HCT116 (cell line): Measurements from ENCODE around the gene PEMT. TPM values are rescaled to one million over a fixed set of nuclear protein-coding genes. Genes with fewer than 3 reads are reported as not detected.

Experiments
- ATAC-seq: fragments of 200-7000 bp; cut with Tn5 transposase; 2 replicates; pipeline ENCODE4 v1.9.1; 2020; ENCODE audit warnings: mild to moderate bottlenecking, moderate library complexity
- BruUV-seq: library from RNA; stranded (reverse); fragments of 400-500 nt; replicated peaks from 2 replicates; lab custom pipeline; 2021; lab: Mats Ljungman, UMichigan
- CTCF ChIA-PET: fragments of 300-600 bp; sonication (Branson Sonifier 250); formaldehyde crosslinking; loops from one replicate; lab custom pipeline; 2021; ENCODE audit warnings: antibody characterized with exemption; lab: Charles Lee
- POLR2A ChIA-PET: fragments of 300-600, 350-600 bp; sonication (Branson Sonifier 250); formaldehyde crosslinking; loops from one replicate; lab custom pipeline; 2021; ENCODE audit warnings: antibody characterized with exemption; lab: Charles Lee
- RAD21 ChIA-PET, 2 experiments: fragments of 300-600 bp; sonication (Branson Sonifier 250); formaldehyde crosslinking; loops; one replicate each; lab custom pipeline; 2023; ENCODE audit warnings: low total read pairs in 2 of 2; ENCODE audit not compliant: uncharacterized antibody in 2 of 2, unreplicated experiment in 2 of 2, low non-redundant PET in 1 of 2; lab: Charles Lee
- DNase-seq: peaks from one replicate; pipeline ENCODE4 v3.0.0-alpha.2; 2010; ENCODE audit warnings: low read depth, low spot score
- H2AFZ ChIP-seq: fragments of 200-600 bp; shearing (Covaris generic), sonication (generic); 2 replicates; pipeline ENCODE4 v1.6.1; 2017; ENCODE audit warnings: low read depth, mixed run types, mixed read lengths, antibody characterized with exemption, low read length; ENCODE audit not compliant: poor library complexity, severe bottlenecking
- H3K27ac ChIP-seq: 2 replicates; pipeline ENCODE4 v1.5.1; 2012; ENCODE audit warnings: low read depth, low read length
- H3K27me3 ChIP-seq: fragments of 200-600 bp; sonication (generic); 2 replicates; pipeline ENCODE4 v1.6.1; 2016; ENCODE audit warnings: mixed run types, low read length, mixed read lengths; ENCODE audit not compliant: insufficient read depth
- H3K36me3 ChIP-seq, 2 experiments: fragments of 200-500 bp in 1 of 2; fragments of 200-600 bp in 1 of 2; sonication (Bioruptor generic) in 1 of 2; sonication (generic) in 1 of 2; 2 replicates each; pipeline versions ENCODE4 v1.5.1 to v1.6.1; 2014 to 2016; ENCODE audit warnings: low read length in 2 of 2, inconsistent platforms in 1 of 2, mixed read lengths in 1 of 2, mixed run types in 1 of 2; ENCODE audit not compliant: insufficient read depth in 2 of 2, control insufficient read depth in 1 of 2
- H3K4me1 ChIP-seq, 2 experiments: fragments of 200-600 bp in 1 of 2; sonication (generic) in 1 of 2; 2 replicates each; pipeline versions ENCODE4 v1.5.1 to v1.6.1; 2012 to 2017; ENCODE audit warnings: low read length in 2 of 2, inconsistent platforms in 1 of 2, mild to moderate bottlenecking in 1 of 2, mixed read lengths in 1 of 2, mixed run types in 1 of 2, moderate library complexity in 1 of 2; ENCODE audit not compliant: insufficient read depth in 2 of 2, control insufficient read depth in 1 of 2
- H3K4me2 ChIP-seq: fragments of 200-600 bp; sonication (generic); 2 replicates; pipeline ENCODE4 v1.6.1; 2017; ENCODE audit warnings: mixed run types, low read length, mixed read lengths
- H3K4me3 ChIP-seq, 2 experiments: fragments of 200-600 bp in 1 of 2; sonication (generic) in 1 of 2; replicated peaks in 1 of 2; 2 replicates each; pipeline ENCODE4 v1.5.1; 2011 to 2016; ENCODE audit warnings: low read length in 2 of 2, control low read depth in 1 of 2, low read depth in 1 of 2, mild to moderate bottlenecking in 1 of 2, mixed read lengths in 1 of 2, mixed run types in 1 of 2
- H3K79me2 ChIP-seq: fragments of 200-600 bp; sonication (generic); 2 replicates; pipeline ENCODE4 v1.6.1; 2017; ENCODE audit warnings: mild to moderate bottlenecking, mixed run types, low read length, moderate library complexity, mixed read lengths; ENCODE audit not compliant: insufficient read depth
- H3K9ac ChIP-seq: fragments of 200-600 bp; sonication (generic); 2 replicates; pipeline ENCODE4 v1.6.1; 2016; ENCODE audit warnings: low read length, mixed read lengths
- H3K9me2 ChIP-seq: fragments of 200-600 bp; sonication (generic), shearing (Covaris generic); 2 replicates; pipeline ENCODE4 v1.6.1; 2017; ENCODE audit warnings: mixed run types, mild to moderate bottlenecking, moderate library complexity; ENCODE audit not compliant: insufficient read depth
- H3K9me3 ChIP-seq, 2 experiments: fragments of 200-500 bp in 1 of 2; fragments of 200-600 bp in 1 of 2; sonication (Bioruptor generic) in 1 of 2; sonication (generic) in 1 of 2; 2 replicates each; pipeline ENCODE4 v1.6.1; 2014 to 2017; ENCODE audit warnings: low read length in 2 of 2, mixed read lengths in 2 of 2, inconsistent platforms in 1 of 2, low read depth in 1 of 2, mild to moderate bottlenecking in 1 of 2, mixed run types in 1 of 2, moderate library complexity in 1 of 2; ENCODE audit not compliant: control insufficient read depth in 1 of 2, insufficient read depth in 1 of 2
- H4K20me1 ChIP-seq: fragments of 200-600 bp; sonication (generic), shearing (Covaris generic); 2 replicates; pipeline ENCODE4 v1.6.1; 2017; ENCODE audit warnings: mixed run types, mild to moderate bottlenecking, moderate library complexity; ENCODE audit not compliant: insufficient read depth
- CEBPB ChIP-seq: IDR thresholded peaks from 2 replicates; pipeline ENCODE4 v1.6.1; 2012; ENCODE audit warnings: low read depth
- EGR1 ChIP-seq: IDR thresholded peaks from 2 replicates; pipeline ENCODE4 v1.6.1; 2012; ENCODE audit warnings: low read depth
- ELF1 ChIP-seq: IDR thresholded peaks from 2 replicates; pipeline ENCODE4 v1.6.1; 2012; ENCODE audit warnings: low read depth, borderline replicate concordance
- EZH2 ChIP-seq: fragments of 200-600 bp; sonication (generic); IDR thresholded peaks from 2 replicates; pipeline ENCODE4 v1.6.1; 2017; ENCODE audit warnings: antibody characterized with exemption, mixed run types
- FOSL1 ChIP-seq: IDR thresholded peaks from 2 replicates; pipeline ENCODE4 v1.6.1; 2012; ENCODE audit warnings: low read depth
- RAD21 ChIP-seq: IDR thresholded peaks from 2 replicates; pipeline ENCODE4 v1.6.1; 2012; ENCODE audit warnings: low read depth, mild to moderate bottlenecking
- SIN3A ChIP-seq: IDR thresholded peaks from 2 replicates; pipeline ENCODE4 v1.6.1; 2012; ENCODE audit warnings: low read depth
- SRF ChIP-seq: IDR thresholded peaks from 2 replicates; pipeline ENCODE4 v1.6.1; 2012; ENCODE audit warnings: low read depth
- YY1 ChIP-seq: IDR thresholded peaks from 2 replicates; pipeline ENCODE4 v1.6.1; 2011; ENCODE audit warnings: low read length, low read depth, moderate library complexity, mild to moderate bottlenecking; ENCODE audit not compliant: insufficient replicate concordance; ENCODE audit errors: extremely low read depth
- ZNF274 ChIP-seq: fragments of 200-500 bp; sonication (Bioruptor generic); IDR thresholded peaks from 2 replicates; pipeline ENCODE4 v1.6.1; 2014; ENCODE audit warnings: mild to moderate bottlenecking, low read depth, low read length, inconsistent platforms
- intact Hi-C: fragments of 100-400 bp; cut with micrococcal nuclease; formaldehyde crosslinking; loops from 2 replicates; pipeline ENCODE4 v1.10.0; 2022
- total RNA-seq: library from RNA; stranded (reverse); gene quantifications from one replicate; pipeline ENCODE4 v1.2.1, GENCODE V29; 2021; ENCODE audit not compliant: unreplicated experiment
- TF ChIP-seq, protein P1 (sequence below): IDR thresholded peaks from 2 replicates; pipeline ENCODE4 v1.6.1; 2011; ENCODE audit warnings: mild to moderate bottlenecking, low read length, moderate library complexity; ENCODE audit not compliant: insufficient replicate concordance; ENCODE audit errors: extremely low read depth
- TF ChIP-seq, protein P2 (sequence below): IDR thresholded peaks from 2 replicates; pipeline ENCODE4 v1.6.1; 2012
- TF ChIP-seq, protein P3 (sequence below): IDR thresholded peaks from 2 replicates; pipeline ENCODE4 v1.6.1; 2012; ENCODE audit warnings: low read depth

PEMT gene
- total RNA-seq, 1 experiment from 2014 or later, result 52.1 TPM

DNA sequence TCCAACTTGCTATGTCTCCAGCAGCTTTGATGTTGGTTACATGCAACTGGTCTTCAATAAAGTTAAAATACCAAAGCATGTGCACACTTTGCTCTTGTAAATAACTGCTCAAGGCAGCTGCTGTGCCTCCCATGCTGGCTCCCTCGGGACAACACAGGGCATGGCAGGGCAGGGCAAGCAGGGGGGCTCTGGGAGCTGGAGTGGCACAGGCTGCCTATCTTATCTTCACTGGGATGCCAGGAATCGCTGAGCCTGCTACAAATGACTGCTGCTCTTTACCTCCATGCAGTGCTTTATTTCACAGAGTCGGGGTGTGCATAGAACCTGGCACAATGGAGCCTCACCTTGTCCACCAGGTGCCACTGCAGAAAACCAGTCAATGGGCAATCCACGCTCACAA is 21.8 kb downstream of the PEMT start (continued):
- TF ChIP-seq, protein P1, sequence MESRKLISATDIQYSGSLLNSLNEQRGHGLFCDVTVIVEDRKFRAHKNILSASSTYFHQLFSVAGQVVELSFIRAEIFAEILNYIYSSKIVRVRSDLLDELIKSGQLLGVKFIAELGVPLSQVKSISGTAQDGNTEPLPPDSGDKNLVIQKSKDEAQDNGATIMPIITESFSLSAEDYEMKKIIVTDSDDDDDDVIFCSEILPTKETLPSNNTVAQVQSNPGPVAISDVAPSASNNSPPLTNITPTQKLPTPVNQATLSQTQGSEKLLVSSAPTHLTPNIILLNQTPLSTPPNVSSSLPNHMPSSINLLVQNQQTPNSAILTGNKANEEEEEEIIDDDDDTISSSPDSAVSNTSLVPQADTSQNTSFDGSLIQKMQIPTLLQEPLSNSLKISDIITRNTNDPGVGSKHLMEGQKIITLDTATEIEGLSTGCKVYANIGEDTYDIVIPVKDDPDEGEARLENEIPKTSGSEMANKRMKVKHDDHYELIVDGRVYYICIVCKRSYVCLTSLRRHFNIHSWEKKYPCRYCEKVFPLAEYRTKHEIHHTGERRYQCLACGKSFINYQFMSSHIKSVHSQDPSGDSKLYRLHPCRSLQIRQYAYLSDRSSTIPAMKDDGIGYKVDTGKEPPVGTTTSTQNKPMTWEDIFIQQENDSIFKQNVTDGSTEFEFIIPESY, result no peak
- TF ChIP-seq, protein P2, sequence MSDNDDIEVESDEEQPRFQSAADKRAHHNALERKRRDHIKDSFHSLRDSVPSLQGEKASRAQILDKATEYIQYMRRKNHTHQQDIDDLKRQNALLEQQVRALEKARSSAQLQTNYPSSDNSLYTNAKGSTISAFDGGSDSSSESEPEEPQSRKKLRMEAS, result no peak
- TF ChIP-seq, protein P3, sequence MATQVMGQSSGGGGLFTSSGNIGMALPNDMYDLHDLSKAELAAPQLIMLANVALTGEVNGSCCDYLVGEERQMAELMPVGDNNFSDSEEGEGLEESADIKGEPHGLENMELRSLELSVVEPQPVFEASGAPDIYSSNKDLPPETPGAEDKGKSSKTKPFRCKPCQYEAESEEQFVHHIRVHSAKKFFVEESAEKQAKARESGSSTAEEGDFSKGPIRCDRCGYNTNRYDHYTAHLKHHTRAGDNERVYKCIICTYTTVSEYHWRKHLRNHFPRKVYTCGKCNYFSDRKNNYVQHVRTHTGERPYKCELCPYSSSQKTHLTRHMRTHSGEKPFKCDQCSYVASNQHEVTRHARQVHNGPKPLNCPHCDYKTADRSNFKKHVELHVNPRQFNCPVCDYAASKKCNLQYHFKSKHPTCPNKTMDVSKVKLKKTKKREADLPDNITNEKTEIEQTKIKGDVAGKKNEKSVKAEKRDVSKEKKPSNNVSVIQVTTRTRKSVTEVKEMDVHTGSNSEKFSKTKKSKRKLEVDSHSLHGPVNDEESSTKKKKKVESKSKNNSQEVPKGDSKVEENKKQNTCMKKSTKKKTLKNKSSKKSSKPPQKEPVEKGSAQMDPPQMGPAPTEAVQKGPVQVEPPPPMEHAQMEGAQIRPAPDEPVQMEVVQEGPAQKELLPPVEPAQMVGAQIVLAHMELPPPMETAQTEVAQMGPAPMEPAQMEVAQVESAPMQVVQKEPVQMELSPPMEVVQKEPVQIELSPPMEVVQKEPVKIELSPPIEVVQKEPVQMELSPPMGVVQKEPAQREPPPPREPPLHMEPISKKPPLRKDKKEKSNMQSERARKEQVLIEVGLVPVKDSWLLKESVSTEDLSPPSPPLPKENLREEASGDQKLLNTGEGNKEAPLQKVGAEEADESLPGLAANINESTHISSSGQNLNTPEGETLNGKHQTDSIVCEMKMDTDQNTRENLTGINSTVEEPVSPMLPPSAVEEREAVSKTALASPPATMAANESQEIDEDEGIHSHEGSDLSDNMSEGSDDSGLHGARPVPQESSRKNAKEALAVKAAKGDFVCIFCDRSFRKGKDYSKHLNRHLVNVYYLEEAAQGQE, result no peak
- TF ChIP-seq ELF1 (no peak), YY1 (no peak)

DNA sequence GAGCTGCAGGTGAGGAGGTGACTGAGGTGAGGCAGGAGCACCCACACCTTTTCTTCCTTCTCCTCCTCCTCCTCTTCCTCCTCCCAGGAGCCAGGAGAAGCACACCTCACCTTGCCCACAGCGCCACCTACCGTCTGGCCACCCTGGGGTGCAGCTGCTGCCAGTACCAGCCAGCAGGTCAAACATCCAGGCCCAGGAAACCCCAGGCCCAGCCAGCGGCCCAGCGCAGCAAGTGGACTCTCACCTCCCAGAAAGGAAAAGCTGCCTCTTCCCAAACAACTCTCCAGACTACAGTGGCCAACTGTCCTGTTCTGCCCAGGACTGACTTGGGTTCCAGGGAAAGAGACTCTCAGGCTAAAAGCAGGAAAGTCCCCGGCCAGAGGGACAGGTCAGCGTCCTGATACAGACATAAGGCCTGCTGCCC is 22.7 kb downstream of the PEMT start:
- Histone ChIP-seq H3K9me2 (no peaks in the 10 kb centered on the region), H3K4me3 (no peak overlapping the region), H3K27ac (no peak overlapping the region), H3K9me3 (no peaks in the 10 kb centered on the region), H3K79me2 (no peaks in the 10 kb centered on the region), H3K27me3 (no peaks in the 10 kb centered on the region), H3K9ac (no peak overlapping the region), H2AFZ (no peak overlapping the region), H3K36me3 (no peaks in the 10 kb centered on the region), H3K4me1 (no peaks in the 10 kb centered on the region), H4K20me1 (no peaks in the 10 kb centered on the region), H3K4me2 (no peak overlapping the region)
- ChIA-PET RAD21 (interaction anchor here in 1 of 2 experiments (2.2 kb wide), 1 partner anchor 72 kb away, joined by 7 read pairs; no protein-coding TSS in a partner anchor), POLR2A (no interaction called here), CTCF (interaction anchor here (1.1 to 2.7 kb wide), 7 partner anchors 19 to 214 kb away, joined by 3 to 20 read pairs (median 3); partner anchors contain the start of gene RASD1)
- no TSS peak for BruUV-seq
- intact Hi-C loops, result no loop called here
- ATAC-seq, result peak; percentile 89
- DNase-seq, result peak; percentile 10
- TF ChIP-seq ZNF274, result no peak
- no peak for TF ChIP-seq SIN3A
- TF ChIP-seq, protein P3, result no peak
- no peak for TF ChIP-seq SRF
- TF ChIP-seq EGR1, result no peak
- TF ChIP-seq CEBPB, result no peak
- TF ChIP-seq FOSL1, result no peak
- peak; percentile 79 for TF ChIP-seq RAD21
- TF ChIP-seq EZH2, result no peak
- TF ChIP-seq ELF1, result no peak
